ENCODE data around the gene CHMP4B.

Gene CHMP4B, protein sequence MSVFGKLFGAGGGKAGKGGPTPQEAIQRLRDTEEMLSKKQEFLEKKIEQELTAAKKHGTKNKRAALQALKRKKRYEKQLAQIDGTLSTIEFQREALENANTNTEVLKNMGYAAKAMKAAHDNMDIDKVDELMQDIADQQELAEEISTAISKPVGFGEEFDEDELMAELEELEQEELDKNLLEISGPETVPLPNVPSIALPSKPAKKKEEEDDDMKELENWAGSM

DNA sequence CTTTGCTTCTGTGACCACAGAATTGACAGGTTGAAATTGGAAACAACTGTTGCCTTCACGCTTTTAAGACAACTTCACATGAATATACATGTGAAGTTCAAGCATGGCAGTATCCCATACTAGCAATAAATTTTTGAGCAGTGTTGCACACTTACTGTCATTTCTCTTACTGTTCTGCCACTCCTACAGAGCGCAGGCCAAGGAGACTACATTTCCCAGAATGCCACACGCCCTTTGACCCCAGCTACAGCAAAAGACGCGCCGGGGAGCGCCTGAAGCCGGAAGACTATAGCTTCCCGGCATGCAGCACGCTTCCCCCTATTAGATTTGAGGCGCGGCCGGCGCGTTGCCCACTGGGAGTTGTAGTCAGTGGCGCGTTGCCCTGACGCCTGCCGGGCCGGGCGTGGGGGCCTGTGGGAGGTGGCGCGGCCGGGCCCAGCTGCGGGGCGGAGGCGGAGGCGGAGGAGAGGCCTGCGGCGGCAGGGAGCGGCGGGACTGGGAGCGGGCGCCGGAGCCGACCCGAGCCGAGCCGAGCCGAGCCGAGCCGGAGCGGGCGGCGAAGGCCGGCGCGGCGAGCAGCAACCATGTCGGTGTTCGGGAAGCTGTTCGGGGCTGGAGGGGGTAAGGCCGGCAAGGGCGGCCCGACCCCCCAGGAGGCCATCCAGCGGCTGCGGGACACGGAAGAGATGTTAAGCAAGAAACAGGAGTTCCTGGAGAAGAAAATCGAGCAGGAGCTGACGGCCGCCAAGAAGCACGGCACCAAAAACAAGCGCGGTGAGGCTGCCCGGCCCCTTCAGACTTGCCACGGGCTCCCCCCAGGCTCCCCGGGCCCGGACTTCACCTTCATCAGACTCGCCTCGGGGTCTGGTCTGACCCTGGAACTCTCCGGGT is at the start of gene CHMP4B:
CHMP4B (plus strand) TSS at position 464 of the 891 bp plus-strand sequence; CDS start at position 585, 121 bp downstream.
- peak; percentile 96 for DNase-seq (ENCODE audit: low read depth)

DNA sequence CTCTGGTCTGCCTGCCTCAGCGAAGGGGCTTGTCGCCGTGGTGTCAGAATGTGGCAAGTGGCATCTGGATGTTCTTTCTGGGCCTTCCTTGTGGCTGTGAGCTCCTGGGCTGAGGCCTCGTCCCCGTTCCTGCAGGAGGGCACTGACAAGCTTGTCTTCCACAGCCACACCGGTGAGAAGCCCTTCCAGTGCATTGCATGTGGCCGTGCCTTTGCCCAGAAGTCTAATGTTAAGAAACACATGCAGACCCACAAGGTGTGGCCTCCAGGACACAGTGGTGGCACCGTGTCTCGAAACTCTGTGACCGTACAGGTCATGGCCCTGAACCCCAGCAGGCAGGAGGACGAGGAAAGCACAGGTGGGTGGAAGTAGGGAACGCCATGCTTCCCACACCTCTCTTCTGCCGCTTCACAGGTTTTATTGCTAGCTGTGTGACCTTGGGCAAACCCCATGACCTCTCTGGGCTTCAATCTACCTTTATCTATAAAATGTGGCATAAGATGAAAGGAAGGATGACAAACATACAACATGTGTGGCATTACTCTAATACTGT is 49.4 kb upstream of the CHMP4B start:
- no peak for DNase-seq (ENCODE audit: low read depth)

DNA sequence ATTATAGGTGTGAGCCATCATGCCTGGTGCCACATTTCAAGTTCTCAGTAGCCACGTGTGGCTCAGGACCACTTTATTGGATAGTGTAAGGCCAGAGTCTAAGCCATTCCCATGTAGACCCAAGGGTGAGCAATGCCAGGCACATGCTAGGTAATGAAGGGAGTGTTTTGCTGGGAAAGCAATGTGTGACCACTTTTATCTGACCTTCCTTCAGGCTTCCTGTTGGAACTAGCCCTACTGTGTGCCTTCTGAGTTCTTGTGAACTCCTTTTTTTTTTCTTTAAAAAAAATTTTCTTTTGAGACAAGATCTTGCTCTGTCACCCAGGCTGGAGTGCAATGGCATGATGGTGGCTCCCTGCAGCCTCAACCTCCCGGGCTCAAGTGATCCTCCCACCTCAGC is 46.0 kb upstream of the CHMP4B start:
- no peak for DNase-seq (ENCODE audit: low read depth)

DNA sequence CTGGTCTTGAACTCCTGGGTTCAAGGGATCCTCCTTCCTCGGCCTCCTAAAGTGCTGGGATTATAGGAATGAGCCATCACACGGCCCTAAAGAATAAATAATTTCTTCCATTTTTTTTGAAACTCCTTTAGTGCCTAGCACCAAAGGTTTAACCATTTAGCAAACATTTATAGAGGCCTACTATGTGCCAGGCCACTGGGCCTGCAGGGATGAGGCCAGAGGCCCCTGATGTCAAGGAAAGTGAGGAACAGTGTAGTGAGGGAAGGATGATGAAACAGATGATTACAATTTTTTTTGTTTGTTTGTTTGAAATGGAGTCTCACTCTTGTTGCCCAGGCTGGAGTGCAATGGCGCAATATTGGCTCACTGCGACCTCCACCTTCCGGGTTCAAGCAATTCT is 45.6 kb upstream of the CHMP4B start:
- DNase-seq (ENCODE audit: low read depth): no peak

DNA sequence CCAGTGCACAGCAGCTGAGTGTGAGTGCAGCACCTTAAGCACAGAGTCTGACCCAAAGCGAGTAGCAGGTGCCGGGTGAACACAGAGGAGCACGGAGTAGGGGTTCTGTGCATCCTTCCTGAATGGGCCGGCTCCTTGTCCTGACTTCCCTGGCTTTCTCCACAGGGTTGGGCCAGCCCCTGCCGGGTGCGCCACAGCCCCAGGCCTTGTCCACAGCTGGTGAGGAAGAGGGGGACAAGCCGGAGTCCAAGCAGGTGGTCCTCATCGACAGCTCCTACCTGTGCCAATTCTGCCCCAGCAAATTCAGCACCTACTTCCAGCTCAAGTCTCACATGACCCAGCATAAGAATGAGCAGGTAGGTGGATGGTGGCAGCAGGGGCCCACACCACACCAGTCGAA is 44.5 kb upstream of the CHMP4B start:
- no peak for DNase-seq (ENCODE audit: low read depth)

DNA sequence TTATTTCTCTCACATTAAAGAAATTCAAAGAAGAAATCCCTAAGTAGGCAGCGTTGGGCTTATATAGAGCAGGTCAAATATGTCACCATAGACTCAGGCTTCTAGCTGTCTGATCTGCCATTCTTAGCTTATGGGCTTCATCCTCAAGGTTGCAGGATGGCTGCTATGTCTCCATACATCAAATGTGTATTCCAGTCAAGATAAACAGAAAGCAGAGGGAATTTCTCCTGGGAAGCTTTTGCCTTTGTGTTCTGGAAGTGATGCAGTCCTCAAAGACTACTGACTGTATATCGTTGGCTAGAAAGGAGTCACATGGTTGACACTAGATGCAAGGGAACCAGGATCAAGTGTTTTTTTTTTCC is 43.4 kb upstream of the CHMP4B start:
- DNase-seq (ENCODE audit: low read depth): no peak

DNA sequence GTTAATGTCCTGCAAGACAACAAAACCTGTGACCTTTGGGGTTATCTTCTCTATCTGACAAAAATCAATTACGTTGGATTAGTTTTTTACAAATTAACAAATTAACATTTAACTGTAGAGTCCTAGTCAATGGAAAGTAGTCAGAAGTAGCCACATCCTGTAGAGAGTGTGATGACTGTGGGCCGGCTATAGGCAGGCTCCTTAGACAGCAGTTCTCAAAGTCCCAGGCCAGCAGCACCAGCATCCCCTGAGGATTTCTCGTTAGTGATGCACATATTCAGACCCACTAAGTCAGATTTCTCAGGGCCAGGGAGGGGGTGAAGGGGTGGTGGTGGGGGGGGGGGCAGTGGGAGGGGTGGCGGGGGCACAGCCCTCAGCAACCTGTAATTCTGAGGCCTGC is 42.1 kb upstream of the CHMP4B start:
- no peak for DNase-seq (ENCODE audit: low read depth)

DNA sequence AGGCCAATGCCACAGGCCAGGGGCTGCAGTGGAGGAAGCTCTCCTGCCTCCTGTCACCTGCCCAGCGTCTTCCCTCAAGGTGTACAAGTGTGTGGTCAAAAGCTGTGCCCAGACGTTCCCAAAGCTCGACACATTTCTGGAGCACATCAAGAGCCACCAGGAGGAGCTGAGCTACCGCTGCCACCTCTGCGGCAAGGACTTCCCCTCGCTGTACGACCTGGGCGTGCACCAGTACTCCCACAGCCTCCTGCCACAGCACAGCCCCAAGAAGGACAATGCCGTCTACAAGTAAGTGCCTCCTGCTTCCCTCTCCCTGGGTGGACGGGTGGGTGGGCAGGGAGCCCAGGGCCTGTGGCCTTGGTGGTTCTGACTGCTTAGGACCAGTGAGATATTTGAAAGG is 41.1 kb upstream of the CHMP4B start:
- DNase-seq (ENCODE audit: low read depth): no peak

DNA sequence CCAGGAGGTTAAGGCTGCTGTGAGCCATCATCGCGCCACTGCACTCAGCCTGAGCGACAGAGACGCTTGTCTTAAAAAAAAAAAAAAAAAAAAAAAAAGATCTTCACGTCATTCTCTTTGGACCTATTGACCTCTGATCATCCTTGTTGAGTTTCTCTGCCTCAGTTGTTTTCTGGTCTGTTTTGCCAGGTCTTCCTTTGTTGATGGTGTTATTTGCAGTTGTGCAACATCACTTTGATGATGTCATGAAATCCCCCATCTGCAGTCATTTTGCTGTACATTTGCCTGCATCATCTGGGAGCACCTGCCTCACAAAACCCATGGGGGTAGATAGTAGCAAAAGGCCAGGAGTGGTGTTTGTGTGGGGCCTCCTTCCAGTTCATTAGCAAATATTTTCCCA is 39.2 kb upstream of the CHMP4B start:
- no peak for DNase-seq (ENCODE audit: low read depth)

DNA sequence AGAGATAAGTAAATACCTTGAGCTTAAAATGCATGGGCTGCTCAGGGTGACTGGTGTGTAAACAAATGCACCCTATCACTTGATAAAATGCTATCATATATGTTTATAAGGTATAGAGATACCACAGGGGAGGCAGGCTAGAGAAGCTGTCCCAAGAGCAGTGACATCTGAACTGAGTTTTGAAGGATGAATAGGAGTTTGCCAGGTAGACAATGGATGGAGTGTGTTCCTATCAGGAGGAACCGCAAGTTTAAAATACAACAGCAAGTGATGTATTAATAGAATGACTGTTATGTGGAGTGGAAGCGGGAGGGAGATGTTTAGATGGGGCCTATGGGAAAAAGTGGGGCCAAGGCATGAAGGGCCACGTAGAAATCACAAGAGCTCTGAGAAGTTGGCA is 38.7 kb upstream of the CHMP4B start:
- DNase-seq (ENCODE audit: low read depth): no peak

DNA sequence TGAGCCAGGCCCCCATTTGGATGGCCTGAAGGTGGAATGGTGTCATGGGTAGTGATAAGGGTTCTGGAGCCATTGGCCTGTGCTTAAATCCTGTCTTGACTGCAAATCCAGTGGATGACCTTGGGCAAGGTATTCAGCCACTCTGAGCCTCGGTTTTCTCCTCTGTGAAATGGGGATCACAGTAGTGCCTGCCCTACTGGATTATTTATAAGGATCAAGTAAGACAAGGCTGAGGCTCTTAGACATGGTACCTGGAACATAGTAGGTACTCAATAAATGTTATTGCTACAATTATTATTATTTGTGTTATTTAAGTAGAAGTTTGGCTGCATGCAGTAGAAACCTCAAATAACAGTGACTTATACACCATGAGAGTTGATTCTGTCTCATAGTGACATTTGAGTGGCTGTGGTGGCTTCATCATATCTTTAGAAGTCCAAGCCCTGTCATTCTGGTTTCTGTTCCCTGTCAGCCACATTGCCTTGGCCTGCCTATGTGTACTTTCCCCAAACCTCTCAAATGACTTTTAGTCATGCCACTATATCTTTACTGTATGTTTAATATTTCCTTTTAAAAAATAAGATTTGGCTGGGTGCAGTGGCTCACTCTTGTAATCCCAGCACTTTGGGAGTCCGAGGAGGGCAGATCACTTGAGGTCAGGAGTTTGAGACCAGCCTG is 37.6 kb upstream of the CHMP4B start:
- no peak for DNase-seq (ENCODE audit: low read depth)

DNA sequence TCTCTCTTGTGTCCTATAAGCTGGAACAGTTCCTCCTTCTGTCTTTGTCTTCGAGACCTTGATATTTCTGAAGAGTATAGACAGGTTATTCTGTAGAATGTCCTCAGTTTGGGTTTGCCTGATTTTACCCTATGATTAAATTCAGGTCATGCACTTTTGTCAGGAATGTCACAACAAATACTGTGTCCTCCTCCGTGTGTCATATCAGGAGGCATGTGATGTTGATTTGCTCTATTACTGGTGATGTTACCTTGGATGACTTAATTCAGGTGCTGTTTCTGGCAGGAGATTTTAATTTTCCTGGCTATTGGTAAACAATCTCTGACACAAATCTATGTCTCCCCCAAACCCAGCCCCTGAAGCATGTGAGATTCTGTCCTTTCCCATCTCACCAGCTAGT is 33.3 kb upstream of the CHMP4B start:
- no peak for DNase-seq (ENCODE audit: low read depth)

DNA sequence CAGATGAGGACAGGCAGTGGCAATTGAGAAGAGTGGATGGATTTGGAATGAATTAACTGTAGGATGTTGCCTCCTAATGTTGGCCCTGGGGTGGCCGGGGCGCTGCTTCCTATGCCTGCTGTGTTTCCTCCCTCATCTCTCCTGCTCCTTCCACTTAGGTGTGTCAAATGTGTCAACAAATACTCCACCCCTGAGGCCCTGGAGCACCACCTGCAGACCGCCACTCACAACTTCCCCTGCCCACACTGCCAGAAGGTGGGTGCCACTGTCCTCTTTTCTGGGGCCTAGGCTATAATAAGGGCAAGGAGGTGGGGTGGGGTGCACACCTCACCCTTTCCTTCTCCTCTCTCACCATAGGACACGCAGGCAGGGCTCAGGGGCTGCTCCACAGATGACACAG is 30.0 kb upstream of the CHMP4B start:
- no peak for DNase-seq (ENCODE audit: low read depth)

DNA sequence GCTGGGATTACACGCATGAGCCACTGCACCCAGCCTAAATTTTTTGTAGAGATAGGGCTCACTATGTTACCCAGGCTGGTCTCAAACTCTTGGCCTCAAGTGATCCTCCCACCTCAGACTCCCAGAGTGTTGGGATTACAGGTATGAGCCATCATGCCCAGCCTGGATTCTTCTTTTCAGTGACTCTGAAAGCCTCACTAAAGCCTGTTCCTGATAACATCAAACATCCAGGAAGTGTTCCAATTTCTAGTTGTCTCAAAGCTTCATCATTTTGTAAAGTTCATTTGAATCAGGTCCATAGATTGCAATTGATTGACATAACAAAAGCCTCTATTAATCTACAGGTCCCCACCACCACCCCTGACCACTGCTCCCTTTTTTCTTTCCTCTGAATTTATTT is 29.2 kb upstream of the CHMP4B start:
- no peak for DNase-seq (ENCODE audit: low read depth)

DNA sequence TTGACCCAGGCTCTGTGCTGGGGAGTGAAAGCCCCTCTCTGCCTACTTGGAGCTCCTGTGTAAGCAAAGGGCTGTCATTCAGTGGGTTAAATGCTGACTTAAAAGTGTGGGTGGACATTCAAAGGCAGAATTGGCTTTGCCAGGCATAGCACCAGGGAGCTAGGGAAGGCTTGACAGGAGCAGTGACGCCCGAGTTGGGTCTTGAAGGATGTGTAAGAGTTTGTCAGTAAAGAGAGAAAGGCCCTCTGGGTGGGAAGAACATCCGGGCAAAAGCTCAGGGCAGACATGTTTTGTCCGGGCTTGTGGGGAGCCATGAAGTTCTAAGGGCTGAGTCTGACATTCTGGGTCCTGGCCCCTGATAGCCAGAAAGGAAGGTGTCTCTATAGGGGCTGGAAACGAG is 27.9 kb upstream of the CHMP4B start:
- DNase-seq (ENCODE audit: low read depth): no peak

DNA sequence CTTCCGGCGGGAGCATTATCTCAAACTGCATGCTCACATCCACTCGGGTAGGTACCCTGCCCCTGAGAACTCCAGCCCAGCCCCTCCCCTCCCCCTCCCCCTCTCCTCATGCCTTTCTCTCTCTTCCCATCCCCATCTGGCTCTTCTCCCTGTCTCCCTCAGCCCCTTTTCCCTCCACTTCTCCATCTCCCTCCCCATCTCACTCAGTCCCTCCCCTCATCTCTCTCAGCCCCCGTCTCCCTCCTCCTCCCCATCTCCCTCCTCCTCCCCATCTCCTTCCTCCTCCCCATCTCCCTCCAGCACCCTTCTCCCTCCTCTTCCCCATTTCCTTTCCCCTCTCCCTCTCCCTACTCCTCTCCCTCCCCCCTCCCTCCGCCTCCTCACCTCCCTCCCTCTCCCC is 27.3 kb upstream of the CHMP4B start:
- DNase-seq (ENCODE audit: low read depth): no peak

DNA sequence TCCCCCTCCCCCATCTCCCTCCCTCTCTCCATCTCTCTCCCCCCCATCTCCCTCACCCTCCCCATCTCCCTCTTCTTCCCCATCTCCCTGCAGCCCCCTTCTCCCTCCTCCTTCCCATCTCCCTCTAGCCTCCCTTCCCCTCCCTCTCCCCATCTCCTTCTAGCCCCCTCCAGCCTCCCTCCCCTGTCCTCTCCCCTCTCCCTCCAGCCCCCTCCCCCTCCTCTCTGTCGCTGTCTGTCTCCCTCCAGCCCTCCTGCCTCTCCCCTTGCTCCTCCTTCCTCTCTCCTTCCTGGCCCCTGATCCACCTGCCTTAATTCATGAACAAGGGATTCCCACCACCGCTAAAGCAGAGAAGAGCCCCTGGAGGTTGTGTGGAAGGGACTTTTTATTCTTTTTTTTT is 26.9 kb upstream of the CHMP4B start:
- no peak for DNase-seq (ENCODE audit: low read depth)

DNA sequence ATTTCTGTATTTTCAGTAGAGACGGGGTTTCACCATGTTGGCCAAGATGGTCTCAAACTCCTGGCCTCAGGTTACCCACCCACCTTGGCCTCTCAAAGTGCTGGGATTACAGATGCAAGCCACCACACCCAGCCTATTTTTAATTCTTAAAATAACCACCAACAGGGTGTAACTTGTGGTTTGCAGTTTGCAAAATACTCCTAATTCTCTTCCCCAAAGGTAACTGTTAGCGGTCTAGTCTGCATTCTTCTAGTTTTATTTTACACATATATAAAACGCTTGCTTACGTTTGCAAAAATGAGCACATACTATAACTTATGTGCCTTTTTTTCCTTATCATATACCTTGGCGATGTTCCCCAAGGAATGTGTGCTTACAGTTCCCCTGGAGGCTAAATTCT is 25.6 kb upstream of the CHMP4B start:
- no peak for DNase-seq (ENCODE audit: low read depth)

DNA sequence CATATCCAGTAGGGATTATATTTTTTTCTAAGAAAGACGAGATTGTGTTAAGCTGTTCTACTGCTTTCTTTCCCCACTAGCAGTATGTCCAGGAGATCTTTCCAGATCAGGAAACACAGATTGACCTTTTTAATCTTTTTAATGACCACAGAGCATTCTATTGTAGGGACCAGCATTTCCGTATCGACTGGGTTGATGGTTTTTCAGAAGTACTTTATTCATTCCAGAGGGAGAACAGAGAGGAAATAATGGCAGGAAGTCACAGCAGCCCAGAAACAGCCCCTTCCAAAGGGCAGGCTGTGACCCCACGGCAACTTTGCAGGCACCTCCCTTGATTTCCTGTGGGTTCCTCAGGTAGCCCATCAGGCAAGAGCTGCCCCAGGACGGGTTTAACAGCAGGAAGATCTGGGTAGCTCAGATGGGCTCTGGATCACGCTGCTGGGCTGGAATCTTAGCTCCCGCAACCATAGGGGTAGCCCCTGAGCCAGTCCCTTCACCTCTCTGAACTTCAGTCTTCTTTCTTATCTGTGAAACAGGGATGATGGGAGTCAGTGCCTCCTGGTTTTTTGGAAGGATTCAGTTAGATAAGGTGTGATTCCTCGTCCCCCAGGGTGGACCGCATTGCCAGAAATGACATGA is 23.8 kb upstream of the CHMP4B start:
- no peak for DNase-seq (ENCODE audit: low read depth)

DNA sequence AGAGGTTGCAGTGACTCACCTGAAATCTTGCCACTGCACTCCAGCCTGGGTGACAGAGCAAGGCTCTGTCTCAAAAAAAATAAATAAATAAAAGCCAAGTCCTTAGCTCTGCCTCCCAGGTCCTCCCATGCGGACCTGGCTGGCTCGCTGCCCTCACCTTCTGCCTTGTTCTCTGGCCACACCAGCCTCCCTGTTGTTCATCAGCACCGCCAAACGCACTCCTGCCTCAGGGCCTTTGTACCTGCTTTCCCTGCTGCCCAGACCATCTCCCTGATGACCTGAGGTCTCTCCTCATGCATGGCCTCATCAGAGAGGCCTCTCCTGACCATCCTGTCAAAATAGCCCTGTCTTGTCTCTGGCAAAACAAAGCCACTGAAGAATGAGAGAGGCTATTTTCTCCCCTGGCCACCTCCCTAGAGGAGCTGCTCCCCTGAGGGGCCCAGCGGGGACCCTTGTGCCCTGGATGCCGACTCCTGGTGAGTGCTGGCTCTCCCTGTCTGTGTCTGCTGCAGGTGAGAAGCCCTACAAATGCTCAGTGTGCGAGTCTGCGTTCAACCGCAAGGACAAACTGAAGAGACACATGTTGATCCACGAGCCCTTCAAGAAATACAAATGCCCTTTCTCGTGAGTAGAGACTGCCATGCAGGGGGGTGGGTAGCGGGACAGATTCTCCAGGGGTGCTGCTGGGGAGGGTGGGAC is 22.6 kb upstream of the CHMP4B start:
- no peak for DNase-seq (ENCODE audit: low read depth)

DNA sequence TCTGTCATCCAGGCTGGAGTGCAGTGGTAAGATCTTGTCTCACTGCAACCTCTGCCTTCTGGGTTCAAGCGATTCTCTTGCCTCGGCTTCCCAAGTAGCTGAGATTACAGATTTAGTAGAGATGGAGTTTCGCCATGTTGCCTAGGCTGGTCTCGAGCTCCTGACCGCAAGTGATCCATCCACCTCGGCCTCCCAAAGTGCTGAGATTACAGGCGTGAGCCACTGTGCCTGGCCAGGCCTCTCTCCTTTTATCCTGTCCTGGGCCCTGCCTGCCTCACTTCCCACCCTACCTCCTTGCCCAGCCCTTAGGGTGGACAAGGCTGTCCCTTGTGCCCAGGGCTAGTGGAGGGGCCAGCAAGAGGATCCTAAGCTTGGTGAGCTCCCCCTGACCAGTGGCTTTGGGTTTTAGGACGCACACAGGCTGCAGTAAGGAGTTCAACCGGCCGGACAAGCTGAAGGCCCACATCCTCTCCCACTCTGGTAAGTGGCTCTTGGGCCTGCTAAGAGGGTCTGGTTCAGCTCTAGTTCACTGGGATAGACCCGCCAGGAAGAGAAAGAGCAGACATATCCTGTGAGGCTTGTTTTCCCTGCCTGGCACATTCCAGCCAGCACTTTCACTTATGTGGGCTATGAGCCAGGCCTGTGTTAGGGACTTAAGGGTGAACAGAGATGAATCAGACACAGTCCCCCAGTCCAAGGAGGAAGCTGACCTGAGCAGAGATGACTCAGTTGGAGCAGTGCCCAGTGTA is 21.9 kb upstream of the CHMP4B start:
- no peak for DNase-seq (ENCODE audit: low read depth)
